GM21825 (cell line): ENCODE measurements around the gene ZNF121.
"Not testable (repeated sequence)": the region's sequence is repeated elsewhere in the genome, so short reads cannot be mapped to it uniquely, and the experiment has no call there.

ENCODE experiments used
- ATAC-seq: cut with Tn5 transposase; IDR thresholded peaks from one replicate; pipeline ENCODE4 v1.9.1; 2021; ENCODE audit warnings: mild to moderate bottlenecking, moderate library complexity; ENCODE audit not compliant: unreplicated experiment

Gene ZNF121

GRCh38 chr19:9584073-9584833 lies at the start of gene ZNF121:
ZNF121 (minus strand) TSS chr19:9584504; CDS start chr19:9568097, 16,407 bp downstream.
- peak; percentile 87 for ATAC-seq

GRCh38 chr19:9627856-9628255 lies 43.6 kb upstream of the ZNF121 start:
- ATAC-seq = no peak

GRCh38 chr19:9622531-9622930 lies 38.2 kb upstream of the ZNF121 start:
- ATAC-seq = no peak

GRCh38 chr19:9621156-9622037 lies 37.1 kb upstream of the ZNF121 start, which contains the start of gene ZNF561:
ZNF561 (minus strand) TSS chr19:9621232; CDS start chr19:9619456, 1,776 bp downstream.
- peak; percentile 71 for ATAC-seq

- no peak for ATAC-seq
Measured at GRCh38 chr19:9620842-9621155, 36.5 kb upstream of the ZNF121 start.

GRCh38 chr19:9615844-9616243 lies 31.5 kb upstream of the ZNF121 start:
- ATAC-seq = no peak

GRCh38 chr19:9610484-9611113 lies 26.3 kb upstream of the ZNF121 start:
- no peak for ATAC-seq

- no peak for ATAC-seq
Measured at GRCh38 chr19:9608912-9609311, 24.6 kb upstream of the ZNF121 start.

- no peak for ATAC-seq
Measured at GRCh38 chr19:9597027-9597426, 12.7 kb upstream of the ZNF121 start.

GRCh38 chr19:9586764-9587163 lies 2.5 kb upstream of the ZNF121 start:
- no peak for ATAC-seq

GRCh38 chr19:9582081-9582725 lies 2.1 kb downstream of the ZNF121 start:
- ATAC-seq = not testable (repeated sequence)

GRCh38 chr19:9580728-9581127 lies 3.6 kb downstream of the ZNF121 start:
- no peak for ATAC-seq

- ATAC-seq = no peak
Measured at GRCh38 chr19:9570255-9570654, 14.0 kb downstream of the ZNF121 start.

GRCh38 chr19:9566729-9567128 lies 17.6 kb downstream of the ZNF121 start:
- ATAC-seq = no peak

GRCh38 chr19:9565900-9566705 lies 18.2 kb downstream of the ZNF121 start:
- no peak for ATAC-seq

GRCh38 chr19:9552536-9553274 lies 31.6 kb downstream of the ZNF121 start:
- ATAC-seq = no peak

- ATAC-seq = no peak
Measured at GRCh38 chr19:9547870-9548269, 36.4 kb downstream of the ZNF121 start.

GRCh38 chr19:9541281-9541680 lies 43.0 kb downstream of the ZNF121 start:
- ATAC-seq = not testable (repeated sequence)

- ATAC-seq = not testable (repeated sequence)
Measured at GRCh38 chr19:9539921-9540320, 44.4 kb downstream of the ZNF121 start.
